Epithelial cell of esophagus (primary cell): Measurements from ENCODE around the gene GBF1.
"Not testable (repeated sequence)": the region's sequence is repeated elsewhere in the genome, so short reads cannot be mapped to it uniquely, and the experiment has no call there.

Experiments used
- DNase-seq: peaks from one replicate; pipeline ENCODE4 v3.0.0; 2010; ENCODE audit warnings: low read depth
- H3K4me3 ChIP-seq: 2 replicates; pipeline ENCODE4 v1.5.1; 2011; ENCODE audit warnings: mild to moderate bottlenecking, low read length, control low read depth
- TF ChIP-seq, protein P1 (sequence below): IDR thresholded peaks from 2 replicates; pipeline ENCODE4 v1.5.1; 2011; ENCODE audit warnings: low read depth, mild to moderate bottlenecking, low read length, control low read depth, inconsistent platforms; ENCODE audit not compliant: insufficient read depth; ENCODE audit errors: missing control alignments

GBF1 gene

DNA sequence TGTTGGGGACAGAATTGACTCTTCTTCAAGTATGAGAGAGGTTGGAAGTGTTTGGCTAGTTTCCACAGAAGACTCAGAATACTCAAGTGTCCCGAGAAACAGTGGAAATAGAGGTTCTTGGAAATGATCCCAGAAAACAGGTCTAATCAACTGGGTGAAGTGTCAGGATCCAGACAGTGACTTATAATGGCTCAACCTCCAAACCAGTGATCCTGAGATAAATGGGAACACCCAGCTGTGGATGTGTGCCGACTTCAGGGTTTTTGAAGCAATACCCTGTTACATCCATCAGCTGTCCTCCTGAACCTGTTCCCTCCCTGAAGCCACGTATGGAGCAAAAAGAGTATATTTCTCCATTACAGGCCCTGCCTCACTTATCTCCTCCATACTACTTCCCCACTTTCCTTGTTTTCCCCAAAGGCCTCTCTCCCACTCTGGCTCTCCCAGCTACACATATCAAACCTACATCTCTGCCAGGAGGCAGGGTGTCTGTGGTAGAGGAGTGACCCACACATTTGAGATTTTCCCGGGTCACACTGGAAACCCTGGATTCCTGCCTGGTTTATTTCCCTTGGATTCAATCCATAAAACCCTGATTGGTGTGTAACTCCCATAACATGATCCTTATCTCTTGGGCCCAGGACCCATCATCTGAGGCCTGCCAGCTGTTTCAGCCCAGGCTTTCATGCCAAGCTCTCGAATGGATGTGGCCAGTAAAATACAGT is 36.9 kb upstream of the GBF1 start:
- no peak overlapping the region for H3K4me3 ChIP-seq
- no peak for DNase-seq
- TF ChIP-seq, protein P1, sequence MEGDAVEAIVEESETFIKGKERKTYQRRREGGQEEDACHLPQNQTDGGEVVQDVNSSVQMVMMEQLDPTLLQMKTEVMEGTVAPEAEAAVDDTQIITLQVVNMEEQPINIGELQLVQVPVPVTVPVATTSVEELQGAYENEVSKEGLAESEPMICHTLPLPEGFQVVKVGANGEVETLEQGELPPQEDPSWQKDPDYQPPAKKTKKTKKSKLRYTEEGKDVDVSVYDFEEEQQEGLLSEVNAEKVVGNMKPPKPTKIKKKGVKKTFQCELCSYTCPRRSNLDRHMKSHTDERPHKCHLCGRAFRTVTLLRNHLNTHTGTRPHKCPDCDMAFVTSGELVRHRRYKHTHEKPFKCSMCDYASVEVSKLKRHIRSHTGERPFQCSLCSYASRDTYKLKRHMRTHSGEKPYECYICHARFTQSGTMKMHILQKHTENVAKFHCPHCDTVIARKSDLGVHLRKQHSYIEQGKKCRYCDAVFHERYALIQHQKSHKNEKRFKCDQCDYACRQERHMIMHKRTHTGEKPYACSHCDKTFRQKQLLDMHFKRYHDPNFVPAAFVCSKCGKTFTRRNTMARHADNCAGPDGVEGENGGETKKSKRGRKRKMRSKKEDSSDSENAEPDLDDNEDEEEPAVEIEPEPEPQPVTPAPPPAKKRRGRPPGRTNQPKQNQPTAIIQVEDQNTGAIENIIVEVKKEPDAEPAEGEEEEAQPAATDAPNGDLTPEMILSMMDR, result no peak

DNA sequence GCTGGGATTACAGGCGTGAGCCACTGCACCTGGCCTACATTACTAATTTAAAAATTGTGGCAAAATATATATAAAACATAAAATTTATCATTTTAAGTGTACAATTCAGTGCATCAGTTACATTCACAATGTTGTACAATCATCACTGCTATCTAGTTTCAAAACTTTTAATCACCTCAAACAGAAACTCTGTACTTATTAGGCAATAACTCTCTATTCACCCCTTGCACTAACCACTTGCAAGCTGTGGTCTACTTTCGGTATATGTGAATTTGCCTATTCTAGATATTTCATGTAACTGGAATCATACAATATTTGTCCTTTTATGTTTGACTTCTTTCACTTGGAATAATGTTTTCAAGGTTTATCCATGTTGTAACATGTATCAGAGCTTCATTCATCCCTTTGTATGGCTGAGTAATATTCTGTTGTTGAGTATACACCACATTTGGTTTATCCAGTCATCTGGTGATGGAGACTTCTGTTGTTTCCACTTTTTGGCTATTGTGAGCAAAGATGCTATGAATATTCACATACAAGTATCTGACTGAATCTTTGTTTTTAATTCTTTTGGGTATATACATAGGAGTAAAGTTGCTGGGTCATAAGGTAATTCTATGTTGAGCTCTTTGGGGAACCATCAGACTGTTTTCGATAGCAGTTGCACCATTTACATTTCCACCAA is 33.6 kb upstream of the GBF1 start:
- TF ChIP-seq, protein P1, result no peak

DNA sequence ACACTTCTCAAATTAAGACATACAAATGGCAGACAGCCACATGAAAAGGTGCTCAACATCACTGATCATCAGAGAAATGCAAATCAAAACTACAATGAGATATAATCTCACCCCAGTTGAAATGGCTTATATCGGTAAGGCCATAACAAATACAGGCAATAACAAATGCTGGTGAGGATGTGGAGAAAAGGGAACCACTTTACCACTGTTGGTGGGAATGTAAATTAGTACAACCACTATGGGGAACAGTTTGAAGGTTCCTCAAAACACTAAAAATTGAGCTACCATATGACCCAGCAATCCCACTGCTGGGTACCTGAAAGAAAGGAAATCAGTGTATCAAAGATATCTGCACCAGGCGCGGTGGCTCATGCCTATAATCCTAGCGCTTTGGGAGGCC is 31.7 kb upstream of the GBF1 start:
- H3K4me3 ChIP-seq, DNase-seq: not testable (repeated sequence)

More for the DNA sequence above, 33.6 kb upstream of the GBF1 start:
- DNase-seq, result no peak
- no peak overlapping the region for H3K4me3 ChIP-seq

DNA sequence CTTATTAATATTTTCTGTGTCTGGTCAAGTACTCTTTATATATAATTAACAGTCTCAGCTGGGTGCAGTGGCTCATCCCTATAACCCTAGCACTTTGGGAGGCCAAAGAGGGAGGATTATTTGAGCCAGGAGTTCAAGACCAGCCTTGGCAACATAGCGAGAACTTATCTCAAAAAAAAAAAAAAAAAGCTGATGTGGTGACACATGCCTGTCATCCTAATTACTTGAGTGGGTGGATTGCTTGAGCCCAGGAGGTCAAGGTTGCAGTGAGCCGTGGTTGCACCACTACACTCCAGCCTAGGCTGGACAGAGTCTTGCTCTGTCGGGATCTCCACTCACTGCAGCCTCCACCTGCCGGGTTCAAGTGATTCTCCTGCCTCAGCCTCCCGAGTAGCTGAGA is 26.0 kb upstream of the GBF1 start:
- H3K4me3 ChIP-seq, result no peak overlapping the region
- DNase-seq, result no peak
- TF ChIP-seq, protein P1, result no peak

DNA sequence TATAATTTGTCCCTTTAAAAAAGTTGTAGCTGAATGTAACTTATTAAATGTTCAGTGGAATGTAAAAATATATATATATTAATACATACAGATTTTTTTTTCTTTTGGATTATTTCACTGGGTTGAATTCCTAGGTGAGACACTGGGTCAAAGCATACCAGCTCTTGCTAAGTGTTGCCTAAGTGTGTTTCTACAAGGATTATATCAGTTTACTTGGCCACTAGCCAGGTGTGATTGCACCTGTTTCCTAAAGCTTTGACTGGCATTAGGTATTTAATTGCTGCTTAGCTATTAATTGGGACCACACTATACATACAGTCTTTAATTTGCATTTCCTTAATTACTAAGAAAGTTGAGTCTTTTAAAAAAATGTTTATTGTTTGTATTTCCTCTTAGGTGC is 24.7 kb upstream of the GBF1 start:
- H3K4me3 ChIP-seq, result no peak overlapping the region
- TF ChIP-seq, protein P1, result no peak

DNA sequence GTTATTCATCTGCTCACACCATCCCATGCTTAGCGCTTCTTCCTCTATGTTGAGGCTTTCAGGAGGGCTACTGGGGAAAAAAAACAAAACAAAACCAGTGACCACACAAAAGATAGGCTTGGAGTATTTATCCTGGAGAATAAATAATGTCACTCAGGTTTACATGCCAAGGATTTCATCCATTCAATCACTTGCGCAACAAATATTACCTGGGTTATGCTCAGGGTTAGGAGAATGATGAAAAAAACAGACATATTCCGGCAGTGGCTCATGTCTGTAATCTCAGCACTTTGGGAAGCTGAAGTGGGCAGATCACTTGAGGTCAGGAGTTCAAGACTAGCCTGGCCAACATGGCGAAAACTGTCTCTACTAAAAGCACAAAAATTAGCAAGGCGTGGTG is 22.5 kb upstream of the GBF1 start:
- DNase-seq, result no peak
- no peak overlapping the region for H3K4me3 ChIP-seq
- TF ChIP-seq, protein P1, result no peak

More for the DNA sequence above, 24.7 kb upstream of the GBF1 start:
- peak; percentile 34 for DNase-seq

DNA sequence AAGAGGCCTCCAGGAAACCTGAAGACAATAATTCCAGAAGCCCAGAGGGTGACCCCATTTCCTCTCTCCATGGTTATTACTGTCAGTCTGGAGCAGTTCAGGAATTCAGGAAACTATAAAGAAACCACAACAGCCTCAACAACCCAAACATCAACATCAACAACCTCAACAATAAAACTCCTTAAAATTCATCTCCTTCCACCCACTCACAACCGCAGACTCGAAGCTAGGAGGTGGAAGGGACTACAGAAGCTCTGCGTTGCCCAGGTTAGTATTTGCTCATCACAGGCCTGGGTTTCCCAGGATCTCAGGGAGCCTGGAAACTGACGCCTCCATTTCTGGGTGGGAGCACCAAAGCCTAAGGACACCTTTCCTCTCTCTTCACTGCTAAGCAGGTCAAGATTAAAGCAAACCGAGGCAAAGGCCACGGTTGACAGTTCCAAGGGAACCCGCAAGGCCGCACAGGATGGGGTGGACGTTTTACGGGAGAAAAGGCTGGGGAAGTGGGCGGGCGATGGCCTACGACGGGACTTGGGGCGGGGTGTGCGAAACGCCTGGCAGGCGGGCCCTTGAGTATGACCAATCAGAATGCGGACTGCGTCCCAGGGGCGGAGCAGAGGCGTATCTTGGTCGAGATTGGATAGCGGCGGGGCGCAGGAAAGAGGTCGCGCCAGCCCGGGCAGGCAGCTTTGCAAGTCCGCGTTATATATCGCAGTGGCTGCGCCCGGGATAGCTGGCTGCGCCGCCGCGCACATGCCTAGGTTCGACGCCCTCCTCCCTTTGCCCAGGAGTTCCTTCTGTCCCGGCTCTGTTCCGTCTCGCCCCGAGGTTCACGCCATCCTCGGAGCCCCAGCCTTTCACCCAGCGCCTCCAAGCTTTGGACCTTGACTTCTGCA is 19.4 kb upstream of the GBF1 start, which contains the start of gene ELOVL3:
ELOVL3 (plus strand) TSS at position 654 of the 896 bp plus-strand sequence. CDS start 250 bp downstream, outside the sequence.
- TF ChIP-seq, protein P1, result no peak
- peak; percentile 95 for DNase-seq
- peak within 1 kb of the TSS; percentile 21 for H3K4me3 ChIP-seq
